ENCODE data around the gene ASXL1. TPM values are rescaled to one million over a fixed set of nuclear protein-coding genes. Genes with fewer than 3 reads are reported as not detected.

The ASXL1 gene
- total RNA-seq, 1 experiment from 2014 or later, result 22.7 TPM

- Mint-ChIP-seq H3K9me3 (peaks cover 5% of the 10 kb centered on the region), H3K4me3 (peak overlapping the region; percentile 67), H3K36me3 (no peaks in the 10 kb centered on the region), H3K4me1 (peaks cover 41% of the 10 kb centered on the region), H3K27ac (no peak overlapping the region), H3K27me3 (ENCODE audit: low read depth) (peaks cover 21% of the 10 kb centered on the region)
- CTCF ChIA-PET, result interaction anchor here (0.6 to 3.2 kb wide), 8 partner anchors 10 to 295 kb away, joined by 3 to 28 read pairs (median 4); no protein-coding TSS in a partner anchor
- DNase-seq (ENCODE audit: low spot score) (peak; percentile 75), ATAC-seq (peak; percentile 32)
- POLR2A ChIA-PET, result interaction anchor here (0.6 to 1.1 kb wide), 3 partner anchors 13 to 87 kb away, joined by 3 to 5 read pairs (median 3); no protein-coding TSS in a partner anchor
- TF ChIP-seq SMAD4 (CRISPR knock-in tag; IDR thresholded peaks at IDR 0.05) (no peak), E2F1 (CRISPR knock-in tag; IDR thresholded peaks at IDR 0.05) (0 out of 2 replicates have a peak, but pooled peaks have one; percentile 23), RELA (CRISPR knock-in tag; IDR thresholded peaks at IDR 0.05; ENCODE audit: borderline replicate concordance) (no peak), HMGXB4 (CRISPR knock-in tag; IDR thresholded peaks at IDR 0.05) (0 out of 2 replicates have a peak, but pooled peaks have one; percentile 39), FOXP4 (CRISPR knock-in tag; IDR thresholded peaks at IDR 0.05) (0 out of 2 replicates have a peak, but pooled peaks have one; percentile 23), IRF1 (CRISPR knock-in tag; IDR thresholded peaks at IDR 0.05) (no peak), SP1 (CRISPR knock-in tag; conservative IDR thresholded peaks at IDR 0.05) (0 out of 2 replicates have a peak, but pooled peaks have one; percentile 22), FOXP1 (CRISPR knock-in tag; IDR thresholded peaks at IDR 0.05; ENCODE audit: borderline replicate concordance) (no peak), ZNF281 (CRISPR knock-in tag; IDR thresholded peaks at IDR 0.05) (peak; percentile 51; the same call in 1 of the 2 replicates), GABPB1 (CRISPR knock-in tag; IDR thresholded peaks at IDR 0.05) (0 out of 2 replicates have a peak, but pooled peaks have one; percentile 45)
These were observed 125.5 kb downstream of the ASXL1 start for GRCh38 chr20:32483351-32484224.

GRCh38 chr20:32484225-32484957 lies 126.3 kb downstream of the ASXL1 start:
- ChIA-PET CTCF (interaction anchor here (0.6 to 3.2 kb wide), 13 partner anchors 9 to 294 kb away, joined by 3 to 28 read pairs (median 4); no protein-coding TSS in a partner anchor), POLR2A (interaction anchor here (0.5 to 1.1 kb wide), 4 partner anchors 12 to 159 kb away, joined by 3 read pairs; no protein-coding TSS in a partner anchor)
- ATAC-seq, result peak; percentile 4
- Mint-ChIP-seq H3K27ac (no peak overlapping the region), H3K4me1 (peaks cover 36% of the 10 kb centered on the region), H3K4me3 (peak overlapping the region; percentile 88), H3K9me3 (peaks cover 9% of the 10 kb centered on the region), H3K36me3 (no peaks in the 10 kb centered on the region), H3K27me3 (ENCODE audit: low read depth) (peaks cover 24% of the 10 kb centered on the region)
- no peak for TF ChIP-seq ARID4B (CRISPR knock-in tag; IDR thresholded peaks at IDR 0.05; ENCODE audit: borderline replicate concordance)
- TF ChIP-seq USF2 (CRISPR knock-in tag; IDR thresholded peaks at IDR 0.05), result peak; percentile 27; the same call in 1 of the 2 replicates
- DNase-seq (ENCODE audit: low spot score), result peak; percentile 57
